HG02938 (cell line): ENCODE measurements around the gene GLP2R.

ENCODE experiments used
- ATAC-seq: cut with Tn5 transposase; IDR thresholded peaks from one replicate; pipeline ENCODE4 v1.9.1; 2021; ENCODE audit warnings: mild to moderate bottlenecking, moderate library complexity; ENCODE audit not compliant: unreplicated experiment

GLP2R gene

DNA sequence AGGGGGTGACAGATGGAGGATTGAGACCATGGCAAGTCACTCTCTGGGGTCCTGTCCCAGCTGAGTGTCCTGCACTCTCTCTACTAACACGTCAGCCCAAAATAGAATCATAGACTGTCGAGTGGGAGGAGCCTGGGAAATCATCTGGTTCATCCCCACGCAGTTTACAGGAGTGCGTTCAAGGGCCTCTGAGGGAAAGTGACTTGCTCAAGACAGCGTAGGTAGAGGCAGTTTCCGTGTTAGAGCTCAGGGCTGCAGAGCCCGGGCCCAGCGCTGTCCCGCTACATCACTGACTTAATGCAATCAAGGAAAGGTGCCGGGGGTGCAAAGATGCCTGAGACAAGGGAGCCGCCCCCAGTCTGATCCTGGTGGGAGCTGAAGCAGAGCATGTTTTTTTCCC is 14.2 kb upstream of the GLP2R start:
- ATAC-seq, result no peak

DNA sequence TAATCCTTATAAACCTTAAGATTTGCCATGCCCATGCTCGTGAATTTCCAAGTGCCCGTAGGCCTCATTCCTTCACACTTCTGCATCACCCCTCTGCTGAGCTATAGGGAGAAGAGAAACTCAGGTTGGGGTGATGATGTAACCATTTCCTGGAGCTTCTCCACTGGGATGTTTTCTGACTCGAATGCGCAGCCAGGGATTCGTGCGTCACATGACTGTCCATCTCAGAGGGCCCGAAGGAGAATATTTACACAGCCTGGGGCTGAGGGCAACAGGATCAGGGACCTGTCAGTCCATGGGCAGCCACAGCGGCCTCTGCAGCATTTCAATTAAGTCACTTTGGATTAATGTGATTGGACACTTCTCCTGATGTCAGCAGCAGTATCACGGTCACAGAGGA is 12.6 kb upstream of the GLP2R start:
- no peak for ATAC-seq

DNA sequence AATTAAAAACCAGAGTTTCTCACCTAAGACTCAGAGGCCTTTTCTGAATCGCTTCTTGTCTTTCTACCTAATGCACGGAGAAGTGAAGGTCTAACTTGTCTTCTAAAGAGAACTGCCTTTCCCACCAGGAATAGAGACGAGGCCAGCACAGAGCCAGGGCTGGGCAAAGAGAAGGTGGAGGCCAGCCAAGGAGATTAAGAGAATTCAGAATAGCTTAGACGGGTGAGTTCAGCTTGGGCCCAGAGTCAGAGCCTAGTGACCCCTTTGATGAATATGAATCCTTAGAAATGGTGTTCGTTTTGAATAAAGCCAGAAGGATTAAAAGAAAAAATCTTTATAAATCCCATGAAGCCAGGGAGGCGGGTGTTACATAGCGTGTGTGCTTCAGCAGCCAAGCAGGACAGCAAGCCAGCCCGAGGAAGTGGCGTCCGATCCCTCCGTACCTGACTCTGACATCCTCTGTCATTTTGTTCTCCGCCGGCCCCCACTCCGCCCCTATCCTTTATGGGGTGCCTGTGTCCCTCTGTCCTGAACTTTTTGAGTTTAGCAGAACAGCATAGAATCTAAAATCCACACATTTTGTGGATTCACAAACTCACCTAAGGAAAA is 11.3 kb upstream of the GLP2R start:
- ATAC-seq, result no peak

DNA sequence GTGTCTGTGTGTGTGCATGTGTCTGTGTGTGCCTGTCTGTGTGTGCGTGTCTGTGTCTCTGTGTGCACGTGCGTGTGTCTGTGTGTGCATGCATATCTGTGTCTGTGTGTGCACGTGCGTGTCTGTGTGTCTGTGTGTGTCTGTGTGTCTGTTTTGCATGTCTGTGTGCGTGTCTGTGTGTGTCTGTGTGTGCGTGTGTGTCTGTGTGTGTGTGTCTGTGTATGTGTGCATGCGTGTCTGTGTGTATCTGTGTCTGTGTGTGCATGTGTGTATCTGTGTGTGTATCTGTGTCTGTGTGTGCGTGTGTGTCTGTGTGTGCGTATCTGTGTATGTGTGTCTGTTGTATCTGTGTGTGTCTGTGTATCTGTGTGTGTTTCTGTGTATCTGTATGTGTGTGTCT is 9.3 kb upstream of the GLP2R start:
- no peak for ATAC-seq

DNA sequence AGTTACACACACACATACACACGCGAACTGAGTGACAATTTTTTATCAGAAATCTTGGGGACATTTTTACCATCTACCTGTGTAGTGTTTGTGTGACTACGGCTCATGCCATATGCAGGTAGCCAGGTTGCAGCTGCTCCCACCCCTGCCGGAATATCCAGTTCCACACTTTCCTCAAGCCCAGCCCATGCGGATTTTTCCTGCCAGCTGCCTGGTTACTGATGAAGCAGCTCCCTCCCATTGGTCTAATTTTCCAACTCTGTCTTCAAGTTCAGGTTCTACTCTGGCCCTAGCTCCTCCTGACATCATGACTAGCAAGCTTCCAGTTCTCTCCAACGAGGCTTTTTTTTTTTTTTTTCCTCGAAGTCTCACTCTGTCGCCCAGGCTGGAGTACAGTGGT is 8.6 kb upstream of the GLP2R start:
- no peak for ATAC-seq

DNA sequence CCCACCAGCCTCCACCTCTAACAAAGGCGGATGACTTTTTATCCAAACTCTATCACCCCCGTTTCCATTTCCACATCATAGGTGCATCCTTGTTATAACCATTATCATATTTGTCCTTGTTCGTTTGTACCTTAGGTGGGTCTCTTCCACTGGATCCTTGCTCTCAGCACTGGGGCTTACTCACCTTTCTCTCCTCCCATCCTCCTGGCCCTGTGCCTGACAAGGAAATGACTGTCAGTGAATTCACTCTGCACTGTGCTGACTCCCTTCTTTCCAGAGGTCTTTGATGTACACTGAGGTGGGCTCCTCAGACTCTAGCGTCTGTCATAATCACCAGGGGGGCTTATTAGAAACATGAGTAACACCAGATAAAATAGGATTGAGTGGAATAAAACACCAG is 7.0 kb upstream of the GLP2R start:
- ATAC-seq, result no peak

DNA sequence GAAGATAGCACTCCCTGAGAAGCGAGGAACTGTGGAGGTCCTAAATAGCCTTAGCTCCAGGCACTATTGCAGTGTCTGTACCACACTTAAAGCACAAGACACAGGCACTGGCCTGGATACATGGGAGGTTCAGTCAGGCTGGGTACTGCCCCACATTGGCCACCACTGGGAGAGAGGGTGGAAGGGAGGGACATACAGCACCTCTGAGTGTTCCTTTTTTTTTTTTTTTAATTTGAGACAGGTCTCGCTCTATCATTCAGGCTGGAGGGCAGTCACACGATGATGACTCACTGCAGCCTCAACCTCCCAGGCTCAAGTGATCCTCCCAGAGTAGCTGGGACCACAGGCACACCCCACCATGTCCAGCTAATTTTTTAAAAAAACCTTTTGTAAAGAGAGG is 5.3 kb upstream of the GLP2R start:
- ATAC-seq, result no peak

DNA sequence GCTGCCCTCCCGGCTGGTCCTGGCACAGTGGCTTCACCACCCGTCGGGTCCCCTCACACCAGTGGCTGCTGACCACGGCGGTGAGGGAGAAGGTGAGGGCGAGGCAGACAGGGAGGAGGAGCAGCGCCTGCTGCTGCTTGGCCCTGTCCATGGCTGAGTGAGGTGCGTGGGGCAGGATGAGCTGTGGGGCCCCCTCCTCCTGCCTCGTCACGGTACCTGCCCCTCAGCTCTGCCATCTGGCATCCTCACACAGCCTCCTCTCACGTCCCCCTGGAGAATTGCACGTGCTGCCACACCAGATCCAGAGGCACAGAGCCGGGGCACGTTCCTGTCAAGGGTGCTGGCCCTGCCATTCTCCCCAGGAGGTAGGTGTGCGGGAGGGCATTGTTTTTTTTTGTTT is 3.8 kb upstream of the GLP2R start, which contains the start of gene GSG1L2:
Gene GSG1L2, minus strand, starts transcription at position 159 of the 400 bp plus-strand sequence. Its CDS starts 8 bp downstream, at position 151.
- no peak for ATAC-seq

DNA sequence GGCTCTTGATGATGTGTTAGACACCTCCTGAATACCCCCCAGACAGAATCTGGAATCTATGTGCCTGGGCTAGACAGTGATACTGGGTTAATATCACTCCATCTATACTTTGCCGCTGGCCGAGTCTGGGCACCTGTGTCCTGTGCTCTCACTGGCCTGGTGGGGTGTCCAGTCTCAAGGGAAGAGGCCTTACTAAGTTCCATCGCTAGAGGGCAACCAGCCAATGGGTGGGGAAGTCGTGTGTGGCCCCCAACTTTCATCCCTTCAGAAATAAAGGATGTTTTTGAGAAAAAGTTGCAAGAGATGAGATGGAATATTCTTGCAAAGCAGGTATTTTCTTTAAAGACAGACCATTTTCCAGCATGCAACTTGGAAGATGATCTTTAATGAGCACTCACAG is 1.6 kb upstream of the GLP2R start:
- ATAC-seq, result no peak

DNA sequence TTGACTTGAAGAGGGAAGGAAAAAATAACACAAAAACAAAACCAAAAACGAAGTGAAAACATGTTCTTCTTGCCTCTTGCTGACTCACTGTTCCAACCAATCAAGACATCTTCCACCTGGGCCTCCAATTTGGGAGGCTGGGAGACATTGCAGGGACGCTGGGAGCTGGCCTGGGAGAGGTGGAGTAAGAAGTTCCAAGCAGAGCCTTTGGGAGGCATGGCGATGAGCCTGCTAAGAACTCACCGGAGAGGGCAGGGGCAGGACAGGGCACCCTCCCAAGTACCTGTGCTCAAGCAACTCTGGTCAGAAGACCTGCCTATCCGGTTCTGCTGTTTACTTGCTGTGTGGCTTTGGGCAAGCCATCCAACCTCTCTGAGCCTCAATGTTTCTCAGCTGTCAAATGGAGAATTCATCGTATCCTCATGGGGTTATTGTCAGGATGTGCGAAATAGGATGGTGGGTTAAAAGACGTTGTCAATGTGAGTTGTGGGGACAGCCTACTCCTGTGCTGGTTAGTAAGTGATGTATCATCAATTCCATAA is 856 bp upstream of the GLP2R start:
- no peak for ATAC-seq

DNA sequence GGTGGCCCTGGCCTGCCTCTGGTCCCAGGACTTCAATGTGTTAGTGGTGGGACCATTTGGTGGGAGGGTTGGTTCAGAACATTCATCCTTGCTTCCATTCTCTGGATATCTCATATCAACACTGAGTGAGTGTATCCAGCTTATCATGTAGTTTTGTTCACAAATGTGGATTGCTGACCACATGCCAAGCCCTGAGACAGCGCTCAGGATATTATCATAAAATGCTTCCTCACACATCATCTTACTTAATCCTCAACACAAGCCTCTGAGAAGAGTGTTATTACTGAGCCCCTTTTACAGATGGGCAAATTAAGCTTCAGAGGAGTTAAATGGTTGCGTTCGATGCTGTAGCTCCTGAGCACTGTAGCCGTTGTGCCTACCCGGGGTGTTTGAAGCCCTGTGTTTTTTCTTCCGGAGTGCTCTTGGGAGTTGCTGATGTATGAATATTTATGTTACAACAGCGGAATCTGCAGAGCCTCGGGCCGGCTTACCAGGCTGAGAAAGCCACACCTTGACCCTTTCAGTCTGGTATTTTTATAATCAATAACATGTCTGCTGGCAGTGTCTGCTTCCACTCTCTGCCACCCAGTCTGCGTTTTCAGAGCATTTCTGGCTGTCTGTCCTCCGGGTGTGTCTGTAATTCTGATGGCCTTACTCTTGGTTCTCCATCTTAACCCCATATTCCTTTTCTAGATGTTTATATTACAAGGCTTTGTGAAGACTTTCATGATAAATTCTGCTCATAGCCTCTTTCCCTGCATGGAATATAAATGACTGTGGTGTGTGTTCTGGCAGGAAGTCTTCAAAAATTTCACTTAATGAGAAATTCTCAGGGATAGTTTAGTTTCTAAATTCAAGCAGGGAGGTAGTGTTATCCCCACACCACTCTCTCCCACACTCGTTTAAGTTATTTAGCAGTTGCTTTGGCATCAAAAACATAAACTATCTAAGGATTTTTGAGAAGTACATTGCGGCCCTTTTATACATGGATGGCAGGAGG is 2.9 kb downstream of the GLP2R start:
- ATAC-seq, result no peak

DNA sequence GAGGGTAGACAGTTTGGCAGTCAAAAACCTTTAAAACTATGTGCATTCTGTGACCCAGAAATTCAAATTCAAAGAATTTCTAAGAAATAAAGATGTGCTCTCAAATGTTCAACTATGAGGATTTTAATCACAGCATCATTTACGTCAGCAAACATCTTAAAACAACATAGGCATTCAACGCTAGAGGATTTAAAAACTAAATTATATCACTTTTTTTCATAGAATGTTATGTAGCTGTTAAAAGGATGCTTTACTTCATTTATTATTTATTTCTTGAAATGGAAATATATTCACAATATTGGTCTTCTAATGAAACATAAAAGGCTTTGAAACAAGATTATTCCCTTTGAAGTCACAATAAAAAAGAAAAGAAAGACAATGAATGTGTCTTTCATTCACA is 3.6 kb downstream of the GLP2R start:
- no peak for ATAC-seq

DNA sequence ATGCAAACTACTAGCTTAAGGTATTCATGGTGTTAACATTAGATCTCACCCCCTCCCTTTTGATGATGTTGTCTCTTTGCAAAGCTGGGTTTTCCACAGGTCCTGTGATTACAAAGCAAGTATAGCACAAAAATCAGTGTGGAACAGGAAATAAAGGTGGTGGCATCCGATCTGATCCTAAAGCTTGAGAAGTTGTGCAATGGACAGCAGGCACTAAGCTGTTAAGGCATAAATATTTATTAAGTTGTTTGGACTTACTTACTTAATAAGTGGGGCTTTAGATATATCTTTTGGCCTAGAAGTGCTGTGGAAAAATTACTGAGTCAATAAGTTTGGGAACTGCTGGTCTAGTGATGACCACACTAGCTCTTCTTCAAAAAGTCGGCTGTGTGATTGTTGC is 5.0 kb downstream of the GLP2R start:
- no peak for ATAC-seq

DNA sequence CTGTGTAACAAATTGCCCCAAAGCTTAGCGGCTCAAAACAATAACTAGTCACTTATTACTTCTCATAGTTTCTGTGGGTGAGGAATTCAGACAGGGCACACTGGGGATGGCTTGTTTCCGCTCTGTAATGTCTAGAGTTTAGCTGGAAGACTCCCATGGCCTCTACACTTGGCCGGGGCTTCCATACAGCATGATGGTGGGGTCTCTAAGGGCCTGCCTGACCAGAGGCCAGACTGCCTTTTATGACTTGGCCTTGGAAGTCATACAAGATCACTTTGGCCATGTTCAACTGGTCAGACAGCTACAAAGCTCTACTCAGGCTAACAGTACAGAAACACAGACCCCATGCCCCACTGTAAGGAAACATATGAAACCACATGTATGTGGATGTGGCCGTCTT is 8.2 kb downstream of the GLP2R start:
- no peak for ATAC-seq

DNA sequence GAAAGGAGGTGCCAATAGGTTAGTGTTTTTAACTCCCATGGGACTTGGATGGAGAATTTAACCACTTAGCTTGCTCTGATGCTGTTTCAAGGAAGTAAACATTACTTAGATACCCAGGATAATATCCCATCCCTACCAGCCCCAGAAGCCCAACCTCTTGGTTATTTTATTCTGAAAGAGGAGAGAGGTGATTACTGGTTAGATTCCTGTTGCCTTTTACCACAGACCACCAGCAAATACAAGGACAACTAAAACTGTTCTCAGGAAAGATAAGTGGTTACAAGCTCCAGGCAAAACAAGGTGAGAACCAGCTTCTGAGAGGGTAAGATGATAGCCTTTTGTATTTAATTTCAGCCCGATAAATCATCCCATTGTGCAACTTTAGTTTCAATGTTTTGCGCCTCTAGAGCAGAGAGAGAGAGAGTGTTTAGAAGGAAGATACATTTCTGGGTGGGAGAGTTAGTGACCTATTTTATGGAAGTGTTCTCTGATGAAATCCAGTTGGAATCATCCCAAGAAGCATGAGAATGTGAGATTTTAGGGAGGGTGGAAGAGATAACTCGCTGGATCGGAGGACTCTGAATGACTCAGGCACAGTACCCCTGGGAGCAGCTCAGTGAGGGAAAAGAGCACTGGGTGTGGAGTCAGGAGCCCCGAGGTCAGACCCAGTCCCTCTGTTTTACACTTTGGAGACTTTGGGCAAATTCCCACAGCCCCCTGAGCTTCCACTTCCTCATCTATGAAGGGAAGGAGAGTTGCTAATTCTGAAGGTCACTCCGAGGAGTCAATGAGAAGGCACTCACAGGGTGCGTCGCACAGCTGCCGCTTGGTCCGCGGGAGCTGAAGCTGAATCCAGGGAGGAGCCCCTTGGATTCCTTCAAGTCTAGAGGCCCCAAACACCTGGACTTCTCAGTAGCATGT is 12.1 kb downstream of the GLP2R start:
- ATAC-seq, result no peak

DNA sequence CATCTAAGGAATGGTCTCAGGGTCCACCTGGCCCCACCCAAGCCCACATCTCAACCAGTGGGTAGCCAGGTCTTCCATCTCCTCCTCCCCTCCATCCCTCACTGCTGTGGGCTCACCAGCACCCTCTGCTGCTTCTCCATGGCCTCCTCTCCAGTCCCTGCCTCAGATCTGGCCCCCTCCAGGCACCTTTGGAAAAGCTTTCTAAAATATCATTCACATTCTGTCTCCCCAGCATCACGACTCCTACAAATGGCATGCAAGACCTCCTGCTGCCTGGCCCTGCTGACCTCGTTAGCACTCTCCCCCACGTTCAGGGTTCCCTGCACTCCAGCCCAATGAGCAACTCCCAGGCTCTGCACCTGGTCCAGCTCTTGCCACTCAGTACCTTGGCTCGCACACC is 13.7 kb downstream of the GLP2R start:
- ATAC-seq, result no peak

DNA sequence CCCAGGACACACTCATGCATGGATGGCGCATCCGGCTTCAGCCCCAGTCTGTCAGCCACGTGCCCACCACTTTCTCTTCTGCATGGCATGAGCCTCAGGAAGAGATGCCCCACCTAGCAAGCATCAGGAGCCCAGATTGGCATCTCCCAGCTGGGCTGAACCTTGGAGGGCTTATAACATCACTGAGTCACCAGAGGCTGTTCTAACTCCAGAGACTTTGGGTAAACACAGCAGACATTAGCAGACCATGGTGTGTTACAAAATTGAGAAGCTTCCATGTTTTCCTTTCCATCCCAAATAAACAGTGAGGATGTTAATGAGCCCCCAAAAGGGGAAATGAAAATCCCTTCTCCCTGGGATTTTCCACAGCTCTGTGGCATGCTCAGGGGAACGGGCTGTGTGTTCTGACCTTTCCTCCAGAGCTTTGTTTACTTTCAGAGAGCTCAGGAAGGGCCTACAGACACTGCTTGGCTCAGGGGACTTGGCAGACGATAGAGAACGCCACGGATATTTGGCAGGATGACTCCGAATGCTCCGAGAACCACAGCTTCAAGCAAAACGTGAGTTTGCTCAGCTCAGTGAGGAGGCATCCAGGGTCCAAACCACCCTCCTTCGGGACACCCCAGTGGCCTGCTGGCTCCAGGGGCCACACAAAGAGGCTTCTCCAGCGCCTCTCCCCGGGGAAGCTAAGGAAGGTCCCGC is 16.5 kb downstream of the GLP2R start:
- ATAC-seq, result no peak

DNA sequence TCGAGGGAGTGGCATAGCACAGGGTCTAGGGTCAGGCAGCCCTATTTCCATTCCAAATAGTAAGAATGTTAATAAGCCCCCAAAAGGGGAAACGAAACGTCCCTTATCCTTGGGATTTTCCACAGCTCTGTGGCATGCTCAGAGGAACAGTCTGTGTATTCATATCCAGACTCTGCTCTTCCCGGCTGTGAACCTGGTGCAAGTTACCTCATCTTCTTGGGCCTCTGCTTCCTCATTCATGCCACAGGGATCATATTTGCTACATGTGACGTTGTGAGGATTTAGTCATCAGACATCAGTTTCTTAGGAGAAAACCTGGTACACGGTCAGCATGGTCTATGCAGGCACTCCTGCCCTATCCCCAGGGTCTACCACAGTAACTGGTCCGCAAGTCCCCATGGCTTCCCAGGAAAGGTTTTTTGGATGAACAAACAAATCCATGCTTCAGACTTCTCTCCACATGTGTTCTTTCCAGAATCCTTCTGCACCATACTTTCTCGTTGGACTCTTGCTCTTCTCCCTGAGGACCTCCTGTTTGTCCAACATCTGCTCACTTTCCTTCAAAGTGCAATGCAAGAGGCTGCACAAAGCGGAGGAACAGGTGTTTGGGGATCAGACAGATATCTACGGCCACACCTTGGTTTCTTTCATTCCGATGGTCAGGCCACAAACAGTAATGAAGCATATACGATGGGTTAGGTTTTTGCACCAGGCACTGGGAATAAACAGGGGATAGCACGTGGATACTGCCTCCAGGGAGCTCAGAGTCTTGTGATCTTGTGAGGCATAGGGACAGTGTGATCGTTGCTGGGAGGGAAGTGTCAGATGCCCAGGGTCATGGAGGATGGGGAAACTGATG is 17.7 kb downstream of the GLP2R start:
- ATAC-seq, result no peak

DNA sequence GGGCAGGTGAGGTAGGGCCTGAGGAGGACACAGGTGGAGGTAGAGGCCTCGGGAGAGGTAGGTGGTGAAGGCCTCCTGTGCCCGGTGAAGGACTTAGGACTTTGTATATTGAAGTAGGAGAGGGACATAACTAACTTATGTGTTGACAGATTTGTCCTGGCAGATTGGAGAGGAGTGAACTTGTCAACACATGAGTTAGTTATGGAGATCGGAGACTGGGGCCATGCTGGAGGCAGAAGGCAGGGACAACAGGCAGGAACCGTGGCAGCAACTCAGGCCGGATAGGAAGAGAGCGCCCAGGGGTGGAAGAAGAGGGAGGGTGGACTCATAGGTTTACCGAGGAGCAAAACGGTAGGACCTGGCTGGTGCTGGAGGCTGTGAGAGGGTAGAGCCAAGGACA is 18.4 kb downstream of the GLP2R start:
- no peak for ATAC-seq
